ENCODE data around the gene MPZL3.

The MPZL3 gene

GRCh38 chr11:118294053-118294452, 41.9 kb upstream of the MPZL3 start:
- H3K9ac ChIP-seq (ENCODE audit: low read length): no peak overlapping the region
- no peak overlapping the region for H2BK5ac ChIP-seq (ENCODE audit: low read depth, low read length, poor library complexity, severe bottlenecking)
- WGBS: 100% methylated on average over 1 of the region's 2 CpGs
- no peak overlapping the region for H2BK120ac ChIP-seq (ENCODE audit: low read depth, low read length)
- no peak overlapping the region for H3K14ac ChIP-seq (ENCODE audit: low read length in 2 of 2)
- no peak overlapping the region for H2BK12ac ChIP-seq (ENCODE audit: low read length in 2 of 2)
- H3K23ac ChIP-seq (ENCODE audit: low read length in 2 of 2): no peak overlapping the region
- H3K79me1 ChIP-seq (replicated peaks; ENCODE audit: low read length, poor library complexity, severe bottlenecking): no peaks in the 10 kb centered on the region
- no peak overlapping the region for H2AFZ ChIP-seq (ENCODE audit: low read depth, low read length)
- H3K9me3 ChIP-seq (ENCODE audit: control insufficient read depth, low read length): no peaks in the 10 kb centered on the region
- H3K18ac ChIP-seq (ENCODE audit: low read depth in 1 of 2, low read length in 2 of 2): no peak overlapping the region
- H4K8ac ChIP-seq (ENCODE audit: low read length): no peak overlapping the region
- H3K4me1 ChIP-seq (ENCODE audit: control insufficient read depth, insufficient read depth, low read depth, low read length): no peaks in the 10 kb centered on the region
- H3K4me2 ChIP-seq (ENCODE audit: low read length, poor library complexity, severe bottlenecking): no peak overlapping the region
- peaks cover 0 to 28% of the 10 kb centered on the region in 2 experiments for H3K27me3 ChIP-seq (ENCODE audit: control insufficient read depth in 1 of 2, insufficient read depth in 1 of 2, low read length in 2 of 2)
- no peak overlapping the region for H3K4ac ChIP-seq (ENCODE audit: low read depth in 1 of 2, low read length in 2 of 2)
- H2BK15ac ChIP-seq (ENCODE audit: low read depth, poor library complexity, severe bottlenecking): no peak overlapping the region
- no peak for DNase-seq
- no peak overlapping the region for H2AK5ac ChIP-seq (ENCODE audit: low read length, severe bottlenecking)
- no peak overlapping the region for H4K91ac ChIP-seq (ENCODE audit: low read length)
- H3K4me3 ChIP-seq (ENCODE audit: insufficient read depth in 1 of 2, low read depth in 1 of 2, low read length in 2 of 2): no peak overlapping the region
- H3K27ac ChIP-seq (ENCODE audit: low read length, poor library complexity, severe bottlenecking): no peak overlapping the region
- no peaks in the 10 kb centered on the region for H3K36me3 ChIP-seq (ENCODE audit: control insufficient read depth in 1 of 2, insufficient read depth in 2 of 2, low read depth in 1 of 2, low read length in 2 of 2)

DNA sequence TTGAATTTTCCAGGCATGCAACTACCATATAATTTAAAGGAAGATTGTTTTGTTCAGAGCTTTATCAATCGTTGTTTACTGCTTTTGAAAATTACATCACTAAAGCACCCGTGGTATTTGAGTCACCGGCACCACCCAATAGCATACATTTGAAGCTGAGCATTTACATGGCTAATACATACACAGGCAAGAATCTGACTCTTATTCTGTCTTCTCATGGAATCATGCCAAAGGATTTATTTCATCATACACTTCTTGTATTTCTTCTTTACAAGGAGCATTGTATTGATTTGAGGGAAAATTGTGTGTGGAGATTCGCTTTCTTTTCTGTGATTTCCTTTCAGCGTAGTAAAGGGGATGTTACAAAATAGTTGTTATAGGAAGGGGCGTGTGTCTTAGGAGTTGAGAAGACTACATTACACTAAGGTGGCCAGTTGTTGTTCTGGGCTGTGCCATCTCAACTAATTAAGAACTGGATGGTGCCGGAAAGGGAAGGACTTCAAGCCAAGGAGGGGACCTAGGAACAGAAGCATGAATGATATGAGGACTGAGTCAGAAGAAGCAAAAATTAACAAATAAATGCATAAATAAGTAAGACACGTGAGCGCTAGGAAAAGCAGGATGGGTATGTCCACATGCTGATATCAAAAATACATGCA, 39.4 kb upstream of the MPZL3 start:
- H3K4me3 ChIP-seq (ENCODE audit: insufficient read depth in 1 of 2, low read depth in 1 of 2, low read length in 2 of 2): peak overlapping the region in 1 of 2 experiments; percentile 13
- DNase-seq: no peak
- H3K9me3 ChIP-seq (ENCODE audit: control insufficient read depth, low read length): no peaks in the 10 kb centered on the region
- no peak overlapping the region for H3K23ac ChIP-seq (ENCODE audit: low read length in 2 of 2)
- no peak overlapping the region for H3K4ac ChIP-seq (ENCODE audit: low read depth in 1 of 2, low read length in 2 of 2)
- H2BK120ac ChIP-seq (ENCODE audit: low read depth, low read length): no peak overlapping the region
- H2BK12ac ChIP-seq (ENCODE audit: low read length in 2 of 2): no peak overlapping the region
- H4K91ac ChIP-seq (ENCODE audit: low read length): no peak overlapping the region
- H3K27ac ChIP-seq (ENCODE audit: low read length, poor library complexity, severe bottlenecking): no peak overlapping the region
- H3K14ac ChIP-seq (ENCODE audit: low read length in 2 of 2): no peak overlapping the region
- H2BK15ac ChIP-seq (ENCODE audit: low read depth, poor library complexity, severe bottlenecking): no peak overlapping the region
- peak overlapping the region; percentile 66 for H3K9ac ChIP-seq (ENCODE audit: low read length)
- peaks cover 0 to 28% of the 10 kb centered on the region in 2 experiments for H3K27me3 ChIP-seq (ENCODE audit: control insufficient read depth in 1 of 2, insufficient read depth in 1 of 2, low read length in 2 of 2)
- no peak overlapping the region for H2AFZ ChIP-seq (ENCODE audit: low read depth, low read length)
- no peaks in the 10 kb centered on the region for H3K79me1 ChIP-seq (replicated peaks; ENCODE audit: low read length, poor library complexity, severe bottlenecking)
- no peak overlapping the region for H2BK5ac ChIP-seq (ENCODE audit: low read depth, low read length, poor library complexity, severe bottlenecking)
- H3K4me2 ChIP-seq (ENCODE audit: low read length, poor library complexity, severe bottlenecking): no peak overlapping the region
- no peak overlapping the region for H2AK5ac ChIP-seq (ENCODE audit: low read length, severe bottlenecking)
- H3K18ac ChIP-seq (ENCODE audit: low read depth in 1 of 2, low read length in 2 of 2): no peak overlapping the region
- H3K4me1 ChIP-seq (ENCODE audit: control insufficient read depth, insufficient read depth, low read depth, low read length): no peaks in the 10 kb centered on the region
- H3K36me3 ChIP-seq (ENCODE audit: control insufficient read depth in 1 of 2, insufficient read depth in 2 of 2, low read depth in 1 of 2, low read length in 2 of 2): no peaks in the 10 kb centered on the region
- H4K8ac ChIP-seq (ENCODE audit: low read length): no peak overlapping the region
- WGBS: 79% methylated on average over 9 of the region's 9 CpGs

DNA sequence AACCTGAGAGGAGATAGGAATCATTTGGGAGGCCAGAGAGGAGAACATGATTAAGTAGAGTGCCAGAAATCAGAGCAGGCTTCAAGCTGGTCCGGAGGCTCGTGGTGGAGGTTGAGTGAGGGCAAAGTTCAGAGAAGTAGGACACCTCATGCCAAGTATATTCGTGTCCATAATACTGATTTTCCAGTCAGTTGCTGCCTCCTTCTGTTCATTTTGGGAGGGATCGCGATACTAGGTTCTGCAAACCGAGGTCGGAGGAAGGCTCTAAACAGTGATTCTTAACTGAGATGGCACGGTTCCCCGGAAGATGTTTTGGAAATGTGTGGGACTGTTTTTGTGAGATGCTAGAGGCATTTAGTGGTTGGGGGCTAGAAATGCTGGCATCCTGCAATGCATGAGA, 38.8 kb upstream of the MPZL3 start:
- Histone ChIP-seq H3K4me3 (ENCODE audit: insufficient read depth in 1 of 2, low read depth in 1 of 2, low read length in 2 of 2) (peak overlapping the region in 1 of 2 experiments; percentile 13), H3K36me3 (ENCODE audit: control insufficient read depth in 1 of 2, insufficient read depth in 2 of 2, low read depth in 1 of 2, low read length in 2 of 2) (no peaks in the 10 kb centered on the region), H2BK120ac (ENCODE audit: low read depth, low read length) (no peak overlapping the region), H2BK12ac (ENCODE audit: low read length in 2 of 2) (no peak overlapping the region), H3K4me1 (ENCODE audit: control insufficient read depth, insufficient read depth, low read depth, low read length) (no peaks in the 10 kb centered on the region), H2BK5ac (ENCODE audit: low read depth, low read length, poor library complexity, severe bottlenecking) (no peak overlapping the region), H2AFZ (ENCODE audit: low read depth, low read length) (no peak overlapping the region), H3K4me2 (ENCODE audit: low read length, poor library complexity, severe bottlenecking) (no peak overlapping the region), H3K4ac (ENCODE audit: low read depth in 1 of 2, low read length in 2 of 2) (no peak overlapping the region), H2BK15ac (ENCODE audit: low read depth, poor library complexity, severe bottlenecking) (no peak overlapping the region), H3K18ac (ENCODE audit: low read depth in 1 of 2, low read length in 2 of 2) (no peak overlapping the region), H3K9me3 (ENCODE audit: control insufficient read depth, low read length) (no peaks in the 10 kb centered on the region), H3K27ac (ENCODE audit: low read length, poor library complexity, severe bottlenecking) (no peak overlapping the region), H4K91ac (ENCODE audit: low read length) (no peak overlapping the region), H3K14ac (ENCODE audit: low read length in 2 of 2) (no peak overlapping the region), H2AK5ac (ENCODE audit: low read length, severe bottlenecking) (no peak overlapping the region), H4K8ac (ENCODE audit: low read length) (no peak overlapping the region), H3K27me3 (ENCODE audit: control insufficient read depth in 1 of 2, insufficient read depth in 1 of 2, low read length in 2 of 2) (peaks cover 4 to 24% of the 10 kb centered on the region in 2 experiments), H3K9ac (ENCODE audit: low read length) (peak overlapping the region; percentile 66), H3K79me1 (replicated peaks; ENCODE audit: low read length, poor library complexity, severe bottlenecking) (no peaks in the 10 kb centered on the region), H3K23ac (ENCODE audit: low read length in 2 of 2) (no peak overlapping the region)
- WGBS: 43% methylated on average over 9 of the region's 9 CpGs
- DNase-seq: no peak

DNA sequence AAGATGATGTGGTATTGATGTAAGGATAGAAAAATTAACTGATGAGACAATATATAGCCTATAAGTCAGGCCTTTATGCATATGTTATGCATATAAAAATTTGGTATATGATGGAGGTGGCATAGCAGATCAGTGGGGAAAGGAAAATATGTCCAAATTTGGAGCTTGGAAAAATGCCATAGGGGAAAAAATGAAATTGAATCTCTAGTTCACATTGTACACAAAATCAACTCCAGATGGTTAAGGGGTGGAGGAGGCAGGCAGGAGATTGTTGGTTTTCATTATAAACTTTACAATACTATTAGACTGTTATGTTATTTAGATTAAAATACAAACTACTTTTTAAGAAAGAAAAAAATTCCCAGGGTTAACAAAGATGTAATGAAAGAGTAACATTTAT, 37.2 kb upstream of the MPZL3 start:
- Histone ChIP-seq H3K23ac (ENCODE audit: low read length in 2 of 2) (no peak overlapping the region), H3K4me3 (ENCODE audit: insufficient read depth in 1 of 2, low read depth in 1 of 2, low read length in 2 of 2) (no peak overlapping the region), H3K36me3 (ENCODE audit: control insufficient read depth in 1 of 2, insufficient read depth in 2 of 2, low read depth in 1 of 2, low read length in 2 of 2) (no peaks in the 10 kb centered on the region), H3K27ac (ENCODE audit: low read length, poor library complexity, severe bottlenecking) (no peak overlapping the region), H2AK5ac (ENCODE audit: low read length, severe bottlenecking) (no peak overlapping the region), H2BK12ac (ENCODE audit: low read length in 2 of 2) (no peak overlapping the region), H4K91ac (ENCODE audit: low read length) (no peak overlapping the region), H2BK5ac (ENCODE audit: low read depth, low read length, poor library complexity, severe bottlenecking) (no peak overlapping the region), H3K9me3 (ENCODE audit: control insufficient read depth, low read length) (no peaks in the 10 kb centered on the region), H2BK120ac (ENCODE audit: low read depth, low read length) (no peak overlapping the region), H4K8ac (ENCODE audit: low read length) (no peak overlapping the region), H2BK15ac (ENCODE audit: low read depth, poor library complexity, severe bottlenecking) (no peak overlapping the region), H3K18ac (ENCODE audit: low read depth in 1 of 2, low read length in 2 of 2) (no peak overlapping the region), H3K9ac (ENCODE audit: low read length) (no peak overlapping the region), H3K4me1 (ENCODE audit: control insufficient read depth, insufficient read depth, low read depth, low read length) (no peaks in the 10 kb centered on the region), H3K4ac (ENCODE audit: low read depth in 1 of 2, low read length in 2 of 2) (no peak overlapping the region), H3K14ac (ENCODE audit: low read length in 2 of 2) (no peak overlapping the region), H3K4me2 (ENCODE audit: low read length, poor library complexity, severe bottlenecking) (no peak overlapping the region), H3K27me3 (ENCODE audit: control insufficient read depth in 1 of 2, insufficient read depth in 1 of 2, low read length in 2 of 2) (peaks cover 4 to 21% of the 10 kb centered on the region in 2 experiments), H2AFZ (ENCODE audit: low read depth, low read length) (no peak overlapping the region), H3K79me1 (replicated peaks; ENCODE audit: low read length, poor library complexity, severe bottlenecking) (no peaks in the 10 kb centered on the region)
- DNase-seq: no peak

All from mesenchymal stem cell (in vitro differentiated cells and primary cell).